DOHH2 (cell line): ENCODE measurements around the gene SLX4.

Experiments
- CTCF ChIP-seq: fragments of 200-600 bp; sonication (generic); IDR thresholded peaks from one replicate; pipeline ENCODE4 v1.5.1; 2014; ENCODE audit warnings: antibody characterized with exemption, mild to moderate bottlenecking, low read depth, low read length; ENCODE audit not compliant: poor library complexity, severe bottlenecking
- EZH2phosphoT487 ChIP-seq: fragments of 200-600 bp; sonication (generic); IDR thresholded peaks from 2 replicates; pipeline ENCODE4 v1.6.1; 2017; ENCODE audit warnings: borderline replicate concordance, mild to moderate bottlenecking, antibody characterized with exemption, low read length, moderate library complexity, mixed read lengths

GRCh38 chr16:3625911-3626732, 14.7 kb upstream of the SLX4 start:
- TF ChIP-seq CTCF = peak; percentile 29
- no peak for TF ChIP-seq EZH2phosphoT487
